Measurements from ENCODE around the gene MT3.
"Not testable (repeated sequence)": the region's sequence is repeated elsewhere in the genome, so short reads cannot be mapped to it uniquely, and the experiment has no call there.

Gene MT3

GRCh38 chr16:56610017-56610608 is 20.8 kb downstream of the MT3 start:
- no peak for DNase-seq

GRCh38 chr16:56610609-56611111 is 21.3 kb downstream of the MT3 start:
- no peak for DNase-seq

- DNase-seq: no peak
These were observed 22.0 kb downstream of the MT3 start for GRCh38 chr16:56611281-56611833.

GRCh38 chr16:56613706-56614105 is 24.4 kb downstream of the MT3 start:
- DNase-seq: no peak

GRCh38 chr16:56614549-56614991 is 25.2 kb downstream of the MT3 start:
- DNase-seq: no peak

- no peak for DNase-seq
These were observed 26.0 kb downstream of the MT3 start for GRCh38 chr16:56615353-56615752.

- no peak for DNase-seq
These were observed 27.4 kb downstream of the MT3 start for GRCh38 chr16:56616608-56617211.

GRCh38 chr16:56617212-56618085 is 28.1 kb downstream of the MT3 start:
- DNase-seq: no peak

GRCh38 chr16:56618138-56618537 is 28.8 kb downstream of the MT3 start:
- DNase-seq: no peak

GRCh38 chr16:56620339-56620897 is 31.1 kb downstream of the MT3 start:
- DNase-seq: no peak

- DNase-seq: not testable (repeated sequence)
These were observed 32.5 kb downstream of the MT3 start for GRCh38 chr16:56621665-56622445.

GRCh38 chr16:56623184-56623583 is 33.9 kb downstream of the MT3 start:
- not testable (repeated sequence) for DNase-seq

GRCh38 chr16:56623637-56624036 is 34.3 kb downstream of the MT3 start:
- no peak for DNase-seq

GRCh38 chr16:56625140-56625942 is 36.0 kb downstream of the MT3 start, which contains the start of gene MT1E:
MT1E (plus strand) TSS chr16:56625781; CDS start chr16:56625852, 71 bp downstream.
- DNase-seq: peak; percentile 24

GRCh38 chr16:56625943-56626654 is 36.8 kb downstream of the MT3 start:
- no peak for DNase-seq

GRCh38 chr16:56626685-56627084 is 37.4 kb downstream of the MT3 start:
- DNase-seq: no peak

GRCh38 chr16:56628486-56629350 is 39.4 kb downstream of the MT3 start:
- no peak for DNase-seq

GRCh38 chr16:56629531-56629930 is 40.2 kb downstream of the MT3 start:
- no peak for DNase-seq

GRCh38 chr16:56630134-56630533 is 40.8 kb downstream of the MT3 start:
- no peak for DNase-seq

GRCh38 chr16:56631197-56631596 is 41.9 kb downstream of the MT3 start:
- DNase-seq: no peak
